IMR-90 (cell line): ENCODE measurements around the gene THAP12. TPM values are rescaled to one million over a fixed set of nuclear protein-coding genes. Genes with fewer than 3 reads are reported as not detected.

Source experiments
- ATAC-seq: fragments of 200-7000 bp; cut with Tn5 transposase; 2 replicates; pipeline ENCODE4 v1.9.1; 2020; ENCODE audit warnings: low read depth, mild to moderate bottlenecking, moderate library complexity
- BruUV-seq: library from RNA; stranded (reverse); fragments of 400-500 nt; replicated peaks from 2 replicates; lab custom pipeline; 2021; lab: Mats Ljungman, UMichigan
- CTCF ChIA-PET: fragments of 300-600 bp; formaldehyde crosslinking; extraction: SDS; loops from one replicate; lab custom pipeline; 2021; ENCODE audit warnings: antibody characterized with exemption; lab: Yijun Ruan, JAX
- POLR2A ChIA-PET: fragments of 300-600 bp; sonication (Branson Sonifier 250); formaldehyde crosslinking; loops from one replicate; lab custom pipeline; 2022; ENCODE audit warnings: antibody characterized with exemption; ENCODE audit not compliant: unreplicated experiment; lab: Charles Lee
- DNase-seq: peaks from one replicate; pipeline ENCODE4 v3.0.0; 2013
- H2AFZ ChIP-seq: replicated peaks from 2 replicates; pipeline ENCODE3; 2013; ENCODE audit warnings: low read length, mild to moderate bottlenecking; ENCODE audit not compliant: poor library complexity
- H2AK5ac ChIP-seq: 2 replicates; pipeline ENCODE4 v1.6.1; 2013; ENCODE audit warnings: low read depth, low read length, inconsistent platforms
- H2AK9ac ChIP-seq: replicated peaks from 2 replicates; pipeline ENCODE3; 2013; ENCODE audit warnings: mild to moderate bottlenecking, low read depth, low read length, moderate library complexity; ENCODE audit not compliant: poor library complexity
- H2BK120ac ChIP-seq: 2 replicates; pipeline ENCODE4 v1.6.1; 2013; ENCODE audit warnings: low read depth, low read length, inconsistent platforms
- H2BK15ac ChIP-seq: 3 replicates; pipeline ENCODE4 v1.6.1; 2013; ENCODE audit warnings: low read depth, low read length, inconsistent platforms
- H2BK20ac ChIP-seq: 2 replicates; pipeline ENCODE4 v1.6.1; 2013; ENCODE audit warnings: low read depth, mild to moderate bottlenecking, inconsistent platforms, low read length, moderate library complexity
- H2BK5ac ChIP-seq: 2 replicates; pipeline ENCODE4 v1.6.1; 2013; ENCODE audit warnings: mild to moderate bottlenecking, low read depth, low read length, inconsistent platforms; ENCODE audit not compliant: poor library complexity, severe bottlenecking
- H3K14ac ChIP-seq: replicated peaks from 2 replicates; pipeline ENCODE4 v1.6.1; 2013; ENCODE audit warnings: low read depth, low read length, inconsistent platforms
- H3K18ac ChIP-seq: 2 replicates; pipeline ENCODE4 v1.6.1; 2013; ENCODE audit warnings: low read depth, low read length, control low read depth
- H3K23ac ChIP-seq: 2 replicates; pipeline ENCODE4 v1.6.1; 2013; ENCODE audit warnings: low read depth, low read length, inconsistent platforms
- H3K27ac ChIP-seq: 2 replicates; pipeline ENCODE4 v1.5.1; 2013; ENCODE audit warnings: mild to moderate bottlenecking, control low read depth, low read length; ENCODE audit not compliant: insufficient read depth
- H3K27me3 ChIP-seq: 2 replicates; pipeline ENCODE4 v1.6.1; 2013; ENCODE audit warnings: low read length; ENCODE audit not compliant: control insufficient read depth, insufficient read depth
- H3K36me3 ChIP-seq: 2 replicates; pipeline ENCODE4 v1.6.1; 2013; ENCODE audit warnings: low read length, mixed read lengths; ENCODE audit not compliant: control insufficient read depth, insufficient read depth
- H3K4ac ChIP-seq: 2 replicates; pipeline ENCODE4 v1.6.1; 2013; ENCODE audit warnings: low read depth, low read length, inconsistent platforms
- H3K4me1 ChIP-seq: 2 replicates; pipeline ENCODE4 v1.6.1; 2013; ENCODE audit warnings: low read length, mixed read lengths; ENCODE audit not compliant: control insufficient read depth, insufficient read depth
- H3K4me2 ChIP-seq: 2 replicates; pipeline ENCODE4 v1.6.1; 2013; ENCODE audit warnings: low read depth, mild to moderate bottlenecking, control low read depth, low read length, moderate library complexity
- H3K4me3 ChIP-seq: 2 replicates; pipeline ENCODE4 v1.5.1; 2013; ENCODE audit warnings: low read depth, mild to moderate bottlenecking, control low read depth, low read length, moderate library complexity; ENCODE audit not compliant: insufficient read depth
- H3K56ac ChIP-seq: 2 replicates; pipeline ENCODE4 v1.6.1; 2013; ENCODE audit warnings: low read length, inconsistent platforms; ENCODE audit not compliant: insufficient read depth; ENCODE audit errors: extremely low read depth
- H3K79me1 ChIP-seq, 2 experiments: 2 replicates each; pipeline ENCODE4 v1.6.1; 2013; ENCODE audit warnings: low read length in 2 of 2, inconsistent platforms in 1 of 2, low read depth in 1 of 2
- H3K9ac ChIP-seq: 2 replicates; pipeline ENCODE4 v1.6.1; 2013; ENCODE audit warnings: low read depth, low read length, control low read depth
- H3K9me1 ChIP-seq: 2 replicates; pipeline ENCODE4 v1.6.1; 2013; ENCODE audit warnings: low read length, inconsistent platforms; ENCODE audit not compliant: insufficient read depth
- H3K9me3 ChIP-seq: 2 replicates; pipeline ENCODE4 v1.6.1; 2013; ENCODE audit warnings: low read length; ENCODE audit not compliant: control insufficient read depth, insufficient read depth
- H4K20me1 ChIP-seq: 2 replicates; pipeline ENCODE4 v1.6.1; 2013; ENCODE audit warnings: low read length, inconsistent platforms; ENCODE audit not compliant: insufficient read depth
- H4K5ac ChIP-seq: 2 replicates; pipeline ENCODE4 v1.6.1; 2013; ENCODE audit warnings: mild to moderate bottlenecking, low read depth, low read length, control low read depth
- H4K8ac ChIP-seq, 2 experiments: 2 replicates each; pipeline ENCODE4 v1.6.1; 2013; ENCODE audit warnings: low read depth in 2 of 2, low read length in 2 of 2, control low read depth in 1 of 2, inconsistent platforms in 1 of 2
- H4K91ac ChIP-seq: 2 replicates; pipeline ENCODE4 v1.6.1; 2013; ENCODE audit warnings: low read depth, low read length, inconsistent platforms; ENCODE audit not compliant: insufficient read depth
- BHLHE40 ChIP-seq: fragments of 150-350 bp; IDR thresholded peaks from 2 replicates; pipeline ENCODE4 v1.6.1; 2016; ENCODE audit warnings: mild to moderate bottlenecking, low read depth, low read length
- CHD1 ChIP-seq: IDR thresholded peaks from 2 replicates; pipeline ENCODE4 v1.6.1; 2012; ENCODE audit warnings: low read depth, low read length, improper control_type of control experiment
- FOS ChIP-seq: fragments of 150-350 bp; IDR thresholded peaks from 2 replicates; pipeline ENCODE4 v1.6.1; 2016; ENCODE audit warnings: low read depth, low read length
- MXI1 ChIP-seq: IDR thresholded peaks from 2 replicates; pipeline ENCODE4 v1.6.1; 2012; ENCODE audit warnings: low read depth, mild to moderate bottlenecking, low read length, moderate library complexity, borderline replicate concordance
- NFE2L2 ChIP-seq: fragments of 150-350 bp; IDR thresholded peaks from 2 replicates; pipeline ENCODE4 v1.6.1; 2016; ENCODE audit warnings: low read depth, mild to moderate bottlenecking, low read length
- WGBS, 2 experiments: methylation state at CpG; one replicate each; pipeline versions ENCODE4 v1.1.5 to v1.1.7; 2013; ENCODE audit warnings: missing lambda C conversion rate in 2 of 2; ENCODE audit not compliant: insufficient read length in 1 of 2; ENCODE audit errors: extremely low coverage in 2 of 2; 5-methylcytosine and 5-hydroxymethylcytosine counted together
- dilution Hi-C: fragments of 300-500 bp; cut with HindIII; formaldehyde crosslinking; loops from one replicate; pipeline ENCODE4 v1.14.3; 2018; ENCODE audit warnings: low sequenced_read_pairs; ENCODE audit not compliant: unreplicated experiment
- in situ Hi-C: fragments of 300-500 bp; cut with MboI; formaldehyde crosslinking; loops from 3 replicates; pipeline ENCODE4 v1.14.3; 2019; ENCODE audit warnings: low sequenced_read_pairs, inconsistent platforms, mixed read lengths
- intact Hi-C: fragments of 100-400 bp; cut with micrococcal nuclease; formaldehyde crosslinking; loops from 2 replicates; pipeline ENCODE4 v1.10.0; 2022
- polyA plus RNA-seq, 3 experiments: library from polyadenylated mRNA; depleted of rRNA; stranded (reverse); fragments of >200 nt; gene quantifications; 2 replicates each; pipeline ENCODE4 v1.2.3, GENCODE V29; 2012; ENCODE audit warnings: low replicate concordance in 1 of 3
- total RNA-seq: library from RNA; depleted of rRNA; stranded (reverse); fragments of >200 nt; gene quantifications from 2 replicates; pipeline ENCODE4 v1.2.3, GENCODE V29; 2012
- TF ChIP-seq, protein P1 (sequence below): fragments of 150-350 bp; IDR thresholded peaks from 2 replicates; pipeline ENCODE4 v1.6.1; 2017; ENCODE audit warnings: mild to moderate bottlenecking, antibody characterized with exemption, low read length, low read depth

Gene THAP12
- total and polyA plus RNA-seq, 2 of the 4 experiments (the other 2 are of a cell fraction): 25.1 to 27.3 TPM

GRCh38 chr11:76371170-76371569, 9.8 kb downstream of the THAP12 start:
- POLR2A ChIA-PET: no interaction called here
- no peaks in the 10 kb centered on the region for H3K27me3 ChIP-seq

More at GRCh38 chr11:76371170-76371569, 9.8 kb downstream of the THAP12 start:
- Histone ChIP-seq H3K4me1 (peaks cover 9% of the 10 kb centered on the region), H3K4me3 (no peak overlapping the region), H2BK5ac (peak overlapping the region; percentile 69), H4K5ac (no peak overlapping the region), H3K23ac (no peak overlapping the region), H4K91ac (no peak overlapping the region), H2BK15ac (no peak overlapping the region), H2BK120ac (no peak overlapping the region), H3K4me2 (peak overlapping the region; percentile 79; the same call in 1 of the 2 replicates), H4K8ac (no peak overlapping the region), H2BK20ac (no peak overlapping the region), H3K56ac (no peak overlapping the region), H3K9ac (no peak overlapping the region), H3K79me1 (peaks cover 20 to 67% of the 10 kb centered on the region in 2 experiments), H2AK5ac (no peak overlapping the region), H3K36me3 (no peaks in the 10 kb centered on the region), H3K18ac (no peak overlapping the region; the same call in 1 of the 2 replicates), H3K27ac (no peak overlapping the region), H2AFZ (no peak overlapping the region), H4K20me1 (peaks cover 52% of the 10 kb centered on the region), H3K9me3 (no peaks in the 10 kb centered on the region), H2AK9ac (no peak overlapping the region), H3K14ac (no peak overlapping the region), H3K9me1 (peaks cover 22% of the 10 kb centered on the region), H3K4ac (no peak overlapping the region)
- CTCF ChIA-PET: no interaction called here
- no TSS peak for BruUV-seq
- in situ Hi-C loops: no loop called here
- peak; percentile 98 for ATAC-seq
- WGBS, 2 experiments: 7% methylated on average over 1 of the region's 3 CpGs; no CpG with 5 or more reads in 1 of the 2 experiments
- intact Hi-C loops: no loop called here
- DNase-seq: peak; percentile 94
- TF ChIP-seq BHLHE40 (peak; percentile 9; the same call in 1 of the 2 replicates), CHD1 (no peak), MXI1 (peak; percentile 41; the same call in 1 of the 2 replicates), FOS (peak; percentile 88), NFE2L2 (peak; percentile 72; the same call in 1 of the 2 replicates)
- TF ChIP-seq, protein P1, sequence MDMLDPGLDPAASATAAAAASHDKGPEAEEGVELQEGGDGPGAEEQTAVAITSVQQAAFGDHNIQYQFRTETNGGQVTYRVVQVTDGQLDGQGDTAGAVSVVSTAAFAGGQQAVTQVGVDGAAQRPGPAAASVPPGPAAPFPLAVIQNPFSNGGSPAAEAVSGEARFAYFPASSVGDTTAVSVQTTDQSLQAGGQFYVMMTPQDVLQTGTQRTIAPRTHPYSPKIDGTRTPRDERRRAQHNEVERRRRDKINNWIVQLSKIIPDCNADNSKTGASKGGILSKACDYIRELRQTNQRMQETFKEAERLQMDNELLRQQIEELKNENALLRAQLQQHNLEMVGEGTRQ: no peak
- dilution Hi-C loops: no loop called here
